ENCODE results near the gene HDAC4.

HDAC4 gene

GRCh38 chr2:239118675-239119211 lies 282.1 kb downstream of the HDAC4 start (continued):
- no peak for TF ChIP-seq ZSCAN23 (tag by site-specific recombination; IDR thresholded peaks at IDR 0.05)
- no peak for TF ChIP-seq ZNF558 (tag by site-specific recombination; IDR thresholded peaks at IDR 0.05)

- H3K36me3 ChIP-seq (ENCODE audit: control insufficient read depth in 2 of 2, insufficient read depth in 1 of 2, low read length in 2 of 2) = no peaks in the 10 kb centered on the region
- H3K4me1 ChIP-seq (ENCODE audit: control insufficient read depth, insufficient read depth, low read length) = peaks cover 5% of the 10 kb centered on the region
- H3K27ac ChIP-seq (ENCODE audit: extremely low read depth, low read depth, low read length) = no peak overlapping the region
- H3K4me3 ChIP-seq (ENCODE audit: low read depth, low read length) = no peak overlapping the region
- POLR2A ChIA-PET = no interaction called here
- CTCF ChIA-PET = no interaction called here
- TF ChIP-seq KLF1 (tag by site-specific recombination; IDR thresholded peaks at IDR 0.05) = no peak
- TF ChIP-seq ZNF19 (tag by site-specific recombination; IDR thresholded peaks at IDR 0.05; ENCODE audit: low read depth) = no peak
- no peak for TF ChIP-seq ZNF398 (tag by site-specific recombination; IDR thresholded peaks at IDR 0.05)
- no peak for TF ChIP-seq ZNF514 (tag by site-specific recombination; IDR thresholded peaks at IDR 0.05)
- TF ChIP-seq PRDM2 (tag by site-specific recombination; IDR thresholded peaks at IDR 0.05; ENCODE audit: borderline replicate concordance) = no peak
- TF ChIP-seq ZNF274 (IDR thresholded peaks at IDR 0.05; ENCODE audit: low read length) = no peak
- no peak for TF ChIP-seq ZNF274 (tag by site-specific recombination; IDR thresholded peaks at IDR 0.05; ENCODE audit: borderline replicate concordance)
- no peak for TF ChIP-seq ZNF174 (tag by site-specific recombination; IDR thresholded peaks at IDR 0.05)
- TF ChIP-seq ZNF26 (tag by site-specific recombination; IDR thresholded peaks at IDR 0.05) = no peak
- no peak for TF ChIP-seq ZNF521 (tag by site-specific recombination; IDR thresholded peaks at IDR 0.05)
- no peak for TF ChIP-seq ZNF24 (tag by site-specific recombination; IDR thresholded peaks at IDR 0.05)
- TF ChIP-seq KLF7 (tag by site-specific recombination; IDR thresholded peaks at IDR 0.05; ENCODE audit: borderline replicate concordance) = no peak
- no peak for TF ChIP-seq TCF7L2 (IDR thresholded peaks at IDR 0.05; ENCODE audit: borderline replicate concordance, low read depth, low read length)
- TF ChIP-seq ZNF560 (tag by site-specific recombination; IDR thresholded peaks at IDR 0.05; ENCODE audit: borderline replicate concordance) = no peak
- no peak for TF ChIP-seq SCRT2 (tag by site-specific recombination; IDR thresholded peaks at IDR 0.05)
- no peak for TF ChIP-seq ZNF302 (tag by site-specific recombination; IDR thresholded peaks at IDR 0.05; ENCODE audit: low read depth)
- TF ChIP-seq ZNF639 (tag by site-specific recombination; IDR thresholded peaks at IDR 0.05) = no peak
- TF ChIP-seq ZNF23 (tag by site-specific recombination; IDR thresholded peaks at IDR 0.05; ENCODE audit: borderline replicate concordance) = no peak
- no peak for TF ChIP-seq ZBTB17 (tag by site-specific recombination; IDR thresholded peaks at IDR 0.05)
- TF ChIP-seq ZNF701 (tag by site-specific recombination; IDR thresholded peaks at IDR 0.05) = no peak
- no peak for TF ChIP-seq FEZF1 (tag by site-specific recombination; IDR thresholded peaks at IDR 0.05)
- H3K9me3 ChIP-seq (ENCODE audit: control insufficient read depth, insufficient read depth, low read depth, low read length) = no peaks in the 10 kb centered on the region
Observed at GRCh38 chr2:239118264-239118663, 282.6 kb downstream of the HDAC4 start.
